Naive thymus-derived CD4-positive, alpha-beta T cell (primary cell): Measurements from ENCODE around the gene JAK1. TPM values are rescaled to one million over a fixed set of nuclear protein-coding genes. Genes with fewer than 3 reads are reported as not detected.
A peak's percentile ranks its signal among the peaks of the same experiment; 100 is the strongest.

ENCODE experiments used
- ATAC-seq: fragments of 150-1000 bp; cut with Tn5 transposase; 2 replicates; pipeline ENCODE4 v1.10.0; 2021; ENCODE audit warnings: mild to moderate bottlenecking, moderate library complexity
- CTCF ChIA-PET: fragments of 350-600 bp; sonication (Branson Sonifier 250); formaldehyde crosslinking; loops from one replicate; lab custom pipeline; 2021; ENCODE audit warnings: antibody characterized with exemption; lab: Charles Lee
- POLR2A ChIA-PET: fragments of 350-600 bp; sonication (Branson Sonifier 250); formaldehyde crosslinking; loops from one replicate; lab custom pipeline; 2021; ENCODE audit warnings: antibody characterized with exemption, inconsistent platforms; lab: Charles Lee
- DNase-seq, 9 donors: peaks; one replicate each; pipeline versions ENCODE4 v3.0.0 to v3.0.0-alpha.2; 2020 to 2022; ENCODE audit warnings: mixed read lengths in 1 of 9
- H3K27ac ChIP-seq: one replicate; pipeline ENCODE4 v1.7.0; 2013; ENCODE audit warnings: mild to moderate bottlenecking, low read depth, low read length, moderate library complexity
- H3K27me3 ChIP-seq, 2 donors: one replicate each; pipeline ENCODE4 v1.7.0; 2013; ENCODE audit warnings: low read length in 2 of 2, mild to moderate bottlenecking in 2 of 2, moderate library complexity in 2 of 2; ENCODE audit not compliant: control insufficient read depth in 2 of 2, insufficient read depth in 2 of 2
- H3K36me3 ChIP-seq, 3 experiments: 1 replicate in 2 of 3; 2 replicates in 1 of 3; pipeline ENCODE4 v1.7.0; 2013; ENCODE audit warnings: low read length in 3 of 3, mild to moderate bottlenecking in 3 of 3, moderate library complexity in 1 of 3; ENCODE audit not compliant: insufficient read depth in 3 of 3, control insufficient read depth in 2 of 3
- H3K4me1 ChIP-seq, 2 donors: one replicate each; pipeline ENCODE4 v1.7.0; 2013; ENCODE audit warnings: low read length in 2 of 2, mild to moderate bottlenecking in 2 of 2, moderate library complexity in 1 of 2; ENCODE audit not compliant: control insufficient read depth in 2 of 2, insufficient read depth in 2 of 2
- H3K4me3 ChIP-seq: 2 replicates; pipeline ENCODE4 v1.7.0; 2013; ENCODE audit warnings: mild to moderate bottlenecking, low read length
- H3K9me3 ChIP-seq, 3 experiments: 1 replicate in 2 of 3; 2 replicates in 1 of 3; pipeline ENCODE4 v1.7.0; 2013; ENCODE audit warnings: low read length in 3 of 3; ENCODE audit not compliant: control insufficient read depth in 2 of 3
- H3K27ac Mint-ChIP-seq, 9 donors: one replicate each; pipeline ENCODE4 v1.8.0; 2020 to 2022; ENCODE audit warnings: mixed read lengths in 9 of 9, mild to moderate bottlenecking in 8 of 9, moderate library complexity in 5 of 9, inconsistent platforms in 2 of 9
- H3K27me3 Mint-ChIP-seq, 5 donors: one replicate each; pipeline ENCODE4 v1.8.0; 2021 to 2022; ENCODE audit warnings: mixed read lengths in 5 of 5, mild to moderate bottlenecking in 1 of 5
- H3K36me3 Mint-ChIP-seq, 5 donors: one replicate each; pipeline ENCODE4 v1.8.0; 2020 to 2022; ENCODE audit warnings: mixed read lengths in 5 of 5, mild to moderate bottlenecking in 3 of 5, inconsistent platforms in 1 of 5
- H3K4me1 Mint-ChIP-seq, 7 donors: one replicate each; pipeline ENCODE4 v1.8.0; 2020 to 2022; ENCODE audit warnings: mixed read lengths in 7 of 7, mild to moderate bottlenecking in 3 of 7, inconsistent platforms in 1 of 7
- H3K4me3 Mint-ChIP-seq, 10 donors: one replicate each; pipeline ENCODE4 v1.8.0; 2020 to 2022; ENCODE audit warnings: mild to moderate bottlenecking in 10 of 10, mixed read lengths in 10 of 10, moderate library complexity in 6 of 10, inconsistent platforms in 2 of 10
- H3K9me3 Mint-ChIP-seq, 11 donors: one replicate each; pipeline ENCODE4 v1.8.0; 2020 to 2022; ENCODE audit warnings: mixed read lengths in 11 of 11, mild to moderate bottlenecking in 4 of 11, inconsistent platforms in 1 of 11, moderate library complexity in 1 of 11
- intact Hi-C, 2 donors: fragments of 100-400 bp; cut with micrococcal nuclease; formaldehyde crosslinking; loops; one replicate each; pipeline ENCODE4 v1.15.1; 2023
- polyA plus RNA-seq, 2 donors: library from polyadenylated mRNA; unstranded; fragments of 300-500 nt; fragmentation: Illumina TruSeq; gene quantifications; one replicate each; pipeline ENCODE4 v1.2.3, GENCODE V29; 2021
- total RNA-seq, 6 experiments: library from RNA in 5 of 6; stranded (reverse) in 5 of 6; gene quantifications; 1 replicate in 5 of 6; 2 replicates in 1 of 6; pipeline ENCODE4 v1.2.3 and lab custom pipeline; 2021 to 2026

JAK1 gene
- total and polyA plus RNA-seq, 7 experiments from 2014 or later: 197 to 365 (median 265) TPM

DNA sequence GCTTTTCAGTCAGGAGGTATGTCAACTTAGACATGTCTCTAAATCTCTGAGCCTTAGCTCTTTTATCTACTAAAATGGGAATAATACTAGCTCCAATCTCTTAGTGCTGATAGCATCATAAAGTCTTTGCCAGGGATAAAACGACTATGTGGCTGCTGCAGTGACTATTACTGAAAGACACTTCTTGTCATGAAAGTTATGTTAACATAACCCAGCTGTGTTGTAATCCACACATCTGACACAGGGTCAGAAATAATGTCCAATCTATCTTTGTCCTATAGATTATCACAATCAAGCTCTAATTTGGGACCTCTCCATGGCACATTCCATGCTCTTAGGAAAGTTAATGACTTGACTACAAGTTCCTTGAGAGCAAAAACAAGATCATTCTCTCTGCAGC is 62.8 kb downstream of the JAK1 start:
- Mint-ChIP-seq H3K4me3 (peak overlapping the region in 3 of 10 donors; percentile 16 to 54 (median 37)), H3K27me3 (no peaks in the 10 kb centered on the region), H3K9me3 (peaks cover 0 to 2% (median 0%) of the 10 kb centered on the region in 11 donors), H3K36me3 (peaks cover 0 to 9% (median 4%) of the 10 kb centered on the region in 5 donors), H3K27ac (peak overlapping the region in 6 of 9 donors; percentile 5 to 71 (median 34)), H3K4me1 (peaks cover 43 to 100% (median 99%) of the 10 kb centered on the region in 7 donors)
- peaks cover 51 to 73% of the 10 kb centered on the region in 2 donors for H3K4me1 ChIP-seq
- ChIA-PET POLR2A (no interaction called here), CTCF (interaction anchor here (1.1 kb wide), 1 partner anchor 35 kb away, joined by 3 read pairs; no protein-coding TSS in a partner anchor)
- H3K36me3 ChIP-seq: no peaks in the 10 kb centered on the region
- no peak overlapping the region for H3K27ac ChIP-seq
- ATAC-seq (no peak), DNase-seq (no peak)
- no peak overlapping the region for H3K4me3 ChIP-seq
- H3K27me3 ChIP-seq: no peaks in the 10 kb centered on the region
- intact Hi-C loops: no loop called here
- H3K9me3 ChIP-seq: no peaks in the 10 kb centered on the region

GRCh38 chr1:64901663-64902062 is 64.7 kb downstream of the JAK1 start:
- Mint-ChIP-seq H3K27ac (peak overlapping the region in 2 of 9 donors; percentile 27 to 32), H3K36me3 (peaks cover 0 to 9% (median 4%) of the 10 kb centered on the region in 5 donors), H3K9me3 (peaks cover 0 to 2% (median 0%) of the 10 kb centered on the region in 11 donors), H3K4me1 (peaks cover 44 to 100% (median 97%) of the 10 kb centered on the region in 7 donors), H3K4me3 (peak overlapping the region in 4 of 10 donors; percentile 13 to 59 (median 51)), H3K27me3 (no peaks in the 10 kb centered on the region)
- POLR2A ChIA-PET: no interaction called here
- intact Hi-C loops: loop anchor here in 1 of 2 donors (1.0 to 2.0 kb wide), 2 partner anchors 8 to 15 kb away; no protein-coding TSS in a partner anchor
- no peaks in the 10 kb centered on the region for H3K9me3 ChIP-seq
- ATAC-seq: no peak
- H3K27me3 ChIP-seq: no peaks in the 10 kb centered on the region
- no peaks in the 10 kb centered on the region for H3K36me3 ChIP-seq
- DNase-seq: no peak
- H3K4me3 ChIP-seq: no peak overlapping the region
- no peak overlapping the region for H3K27ac ChIP-seq
- H3K4me1 ChIP-seq: peaks cover 41 to 69% of the 10 kb centered on the region in 2 donors
- CTCF ChIA-PET: no interaction called here

- H3K27me3 Mint-ChIP-seq: no peaks in the 10 kb centered on the region
- Histone ChIP-seq H3K4me3 (no peak overlapping the region), H3K36me3 (no peaks in the 10 kb centered on the region), H3K27me3 (no peaks in the 10 kb centered on the region), H3K27ac (no peak overlapping the region), H3K9me3 (no peaks in the 10 kb centered on the region), H3K4me1 (peaks cover 36 to 69% of the 10 kb centered on the region in 2 donors)
- ChIA-PET POLR2A (no interaction called here), CTCF (no interaction called here)
- peaks cover 45 to 100% (median 97%) of the 10 kb centered on the region in 7 donors for H3K4me1 Mint-ChIP-seq
- intact Hi-C loops: loop anchor here in 1 of 2 donors (1.0 to 2.0 kb wide), 2 partner anchors 8 to 14 kb away; no protein-coding TSS in a partner anchor
- peaks cover 0 to 12% (median 0%) of the 10 kb centered on the region in 5 donors for H3K36me3 Mint-ChIP-seq
- DNase-seq (no peak), ATAC-seq (no peak)
- peaks cover 0 to 2% (median 0%) of the 10 kb centered on the region in 11 donors for H3K9me3 Mint-ChIP-seq
- H3K4me3 Mint-ChIP-seq: peak overlapping the region in 8 of 10 donors; percentile 5 to 54 (median 32)
- peak overlapping the region in 4 of 9 donors; percentile 16 to 63 (median 50) for H3K27ac Mint-ChIP-seq
These were observed 65.4 kb downstream of the JAK1 start for GRCh38 chr1:64900916-64901315.

DNA sequence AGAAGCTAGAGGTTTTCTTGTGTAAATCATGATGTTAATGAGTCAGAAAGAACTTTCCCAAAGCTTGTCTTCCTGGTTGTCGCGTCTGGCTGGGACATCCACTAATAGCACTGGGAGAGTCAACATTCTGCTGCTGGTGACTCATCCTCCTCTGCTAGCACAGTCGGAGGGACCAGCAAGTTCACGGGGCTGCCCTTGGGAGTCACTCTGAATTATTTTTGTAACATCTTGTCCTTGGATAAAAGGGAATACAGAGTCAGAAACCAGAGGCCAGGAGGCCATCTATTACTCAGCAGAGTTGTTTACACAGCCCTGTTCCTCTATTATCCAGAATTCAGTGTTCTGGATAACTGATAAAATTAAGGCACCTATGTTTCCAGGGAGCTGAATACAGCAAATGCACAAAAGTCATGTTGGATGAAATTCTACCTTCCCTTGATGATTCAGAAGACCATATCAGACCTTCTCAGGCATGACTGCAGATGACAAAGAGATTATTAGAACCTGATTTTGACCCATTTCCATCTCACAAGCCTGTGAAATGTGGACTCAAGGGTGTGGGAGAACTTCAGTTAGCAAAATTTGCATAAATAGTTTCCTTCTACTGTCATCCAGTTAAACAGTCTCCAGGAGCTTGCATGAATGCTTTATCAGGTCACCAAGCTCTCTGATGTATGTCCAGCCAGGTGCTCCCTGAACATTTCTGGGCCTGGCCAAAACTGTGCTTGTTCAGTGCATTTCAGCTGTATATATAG is 68.1 kb downstream of the JAK1 start:
- POLR2A ChIA-PET: interaction anchor here (0.5 to 0.7 kb wide), 3 partner anchors 17 to 1447 kb away, joined by 3 read pairs; no protein-coding TSS in a partner anchor
- DNase-seq (no peak), ATAC-seq (peak; percentile 80)
- peaks cover 50 to 74% of the 10 kb centered on the region in 2 donors for H3K4me1 ChIP-seq
- no peaks in the 10 kb centered on the region for H3K27me3 ChIP-seq
- CTCF ChIA-PET: interaction anchor here (1.0 kb wide), 1 partner anchor 144 kb away, joined by 3 read pairs; no protein-coding TSS in a partner anchor
- H3K27me3 Mint-ChIP-seq: no peaks in the 10 kb centered on the region
- peaks cover 53 to 100% (median 97%) of the 10 kb centered on the region in 7 donors for H3K4me1 Mint-ChIP-seq
- H3K36me3 Mint-ChIP-seq: peaks cover 0 to 9% (median 0%) of the 10 kb centered on the region in 5 donors
- H3K4me3 Mint-ChIP-seq: peak overlapping the region in 3 of 10 donors; percentile 7 to 22 (median 8)
- no peaks in the 10 kb centered on the region for H3K9me3 ChIP-seq
- H3K27ac Mint-ChIP-seq: no peak overlapping the region
- H3K4me3 ChIP-seq: no peak overlapping the region
- H3K36me3 ChIP-seq: no peaks in the 10 kb centered on the region
- intact Hi-C loops: no loop called here
- no peaks in the 10 kb centered on the region for H3K9me3 Mint-ChIP-seq
- no peak overlapping the region for H3K27ac ChIP-seq

DNA sequence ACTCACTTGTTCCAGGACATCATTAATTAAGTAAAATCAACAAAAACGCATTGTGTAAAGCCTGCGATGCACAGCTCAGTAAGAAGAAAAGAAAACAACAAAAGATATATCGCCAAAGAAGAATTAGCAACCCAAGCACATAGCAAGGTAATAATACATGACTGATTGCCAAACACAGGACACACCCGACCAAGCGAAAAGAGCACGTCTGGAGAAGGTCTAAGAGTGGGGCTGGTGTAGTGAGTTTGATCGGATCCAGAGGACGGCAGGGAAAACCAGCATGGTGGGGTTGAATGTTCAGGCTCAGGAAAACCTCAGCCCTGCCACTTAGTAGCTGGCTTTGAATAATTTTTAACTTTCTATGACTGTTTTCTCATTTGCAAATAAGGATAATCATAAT is 69.8 kb downstream of the JAK1 start:
- H3K36me3 Mint-ChIP-seq: peaks cover 0 to 9% (median 0%) of the 10 kb centered on the region in 5 donors
- Histone ChIP-seq H3K27ac (no peak overlapping the region), H3K36me3 (no peaks in the 10 kb centered on the region), H3K27me3 (no peaks in the 10 kb centered on the region), H3K4me1 (peaks cover 62 to 76% of the 10 kb centered on the region in 2 donors), H3K4me3 (no peak overlapping the region), H3K9me3 (no peaks in the 10 kb centered on the region)
- DNase-seq (no peak), ATAC-seq (no peak)
- H3K4me1 Mint-ChIP-seq: peaks cover 62 to 100% (median 97%) of the 10 kb centered on the region in 7 donors
- H3K27ac Mint-ChIP-seq: peak overlapping the region in 6 of 9 donors; percentile 1 to 78 (median 46)
- H3K4me3 Mint-ChIP-seq: peak overlapping the region in 8 of 10 donors; percentile 9 to 63 (median 35)
- ChIA-PET POLR2A (interaction anchor here (0.8 to 2.4 kb wide), 3 partner anchors 21 to 69 kb away, joined by 3 to 8 read pairs (median 3); partner anchors contain the start of gene JAK1), CTCF (no interaction called here)
- H3K27me3 Mint-ChIP-seq: no peaks in the 10 kb centered on the region
- H3K9me3 Mint-ChIP-seq: no peaks in the 10 kb centered on the region
- intact Hi-C loops: no loop called here

DNA sequence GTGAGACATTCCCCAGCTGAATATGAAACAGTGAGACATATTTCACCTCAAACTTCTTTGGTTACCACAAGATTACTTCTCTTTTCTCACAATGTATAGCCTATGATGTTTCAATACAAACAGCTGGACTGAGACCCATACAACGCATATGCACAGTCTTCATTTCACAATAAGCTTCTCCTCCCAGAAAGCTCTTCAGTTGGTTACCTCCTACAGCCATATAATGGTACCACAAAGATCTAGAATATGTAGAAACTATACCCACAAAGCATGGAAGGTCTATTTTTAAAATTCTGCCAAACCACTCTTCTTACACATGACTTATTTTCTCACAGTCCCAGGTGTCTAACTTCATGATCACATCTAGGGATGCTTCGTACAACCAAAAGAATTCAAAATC is 70.8 kb downstream of the JAK1 start:
- Mint-ChIP-seq H3K4me1 (peaks cover 68 to 100% (median 97%) of the 10 kb centered on the region in 7 donors), H3K36me3 (peaks cover 0 to 9% (median 0%) of the 10 kb centered on the region in 5 donors), H3K9me3 (no peaks in the 10 kb centered on the region), H3K27me3 (no peaks in the 10 kb centered on the region), H3K27ac (peak overlapping the region in 5 of 9 donors; percentile 1 to 48 (median 43)), H3K4me3 (peak overlapping the region in 8 of 10 donors; percentile 7 to 62 (median 36))
- Histone ChIP-seq H3K27me3 (no peaks in the 10 kb centered on the region), H3K4me1 (peaks cover 70 to 79% of the 10 kb centered on the region in 2 donors), H3K9me3 (no peaks in the 10 kb centered on the region), H3K27ac (no peak overlapping the region), H3K4me3 (no peak overlapping the region), H3K36me3 (no peaks in the 10 kb centered on the region)
- ChIA-PET CTCF (interaction anchor here (0.7 kb wide), 1 partner anchor 12 kb away, joined by 3 read pairs; no protein-coding TSS in a partner anchor), POLR2A (interaction anchor here (0.7 to 2.4 kb wide), 4 partner anchors 27 to 185 kb away, joined by 3 to 8 read pairs (median 3); partner anchors contain the start of gene JAK1)
- intact Hi-C loops: loop anchor here in 1 of 2 donors (2.0 kb wide), 1 partner anchor 13 kb away; no protein-coding TSS in a partner anchor
- DNase-seq (no peak), ATAC-seq (peak; percentile 54)
